Stimulated activated CD8-positive, alpha-beta memory T cell treated with anti-CD3 and anti-CD28 coated beads, Interleukin-12 subunit alpha, Interleukin-12 subunit beta, amount 100 ng/mL, for 1 hour (primary cell): ENCODE measurements around the gene FAM228A.
"Not testable (repeated sequence)": the region's sequence is repeated elsewhere in the genome, so short reads cannot be mapped to it uniquely, and the experiment has no call there.

ENCODE experiments used
- DNase-seq: peaks from one replicate; pipeline ENCODE4 v3.0.0-alpha.2; 2020; ENCODE audit warnings: low read depth

The FAM228A gene

GRCh38 chr2:24191156-24191555, 16.3 kb downstream of the FAM228A start:
- DNase-seq, result no peak

DNA sequence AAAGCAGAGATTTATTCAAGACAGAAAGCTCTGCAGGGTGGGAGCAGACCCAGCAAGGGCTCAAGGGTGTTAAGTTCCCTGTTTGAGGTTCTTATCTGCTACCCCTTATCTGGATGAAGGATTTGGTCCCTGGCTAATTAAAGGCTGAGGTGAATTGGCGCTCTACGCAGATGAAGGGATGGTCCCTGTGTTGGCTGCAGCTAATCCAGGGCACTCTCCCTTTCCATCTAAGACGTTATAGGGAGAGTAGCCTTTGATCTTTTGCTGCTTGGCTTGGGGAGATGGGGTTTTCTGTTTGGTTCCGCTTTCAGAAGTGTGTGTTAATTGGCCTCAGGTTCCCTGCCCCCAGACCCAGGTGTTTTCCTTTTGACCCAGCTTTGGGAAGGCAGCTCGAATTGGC, 17.0 kb downstream of the FAM228A start:
- no peak for DNase-seq

DNA sequence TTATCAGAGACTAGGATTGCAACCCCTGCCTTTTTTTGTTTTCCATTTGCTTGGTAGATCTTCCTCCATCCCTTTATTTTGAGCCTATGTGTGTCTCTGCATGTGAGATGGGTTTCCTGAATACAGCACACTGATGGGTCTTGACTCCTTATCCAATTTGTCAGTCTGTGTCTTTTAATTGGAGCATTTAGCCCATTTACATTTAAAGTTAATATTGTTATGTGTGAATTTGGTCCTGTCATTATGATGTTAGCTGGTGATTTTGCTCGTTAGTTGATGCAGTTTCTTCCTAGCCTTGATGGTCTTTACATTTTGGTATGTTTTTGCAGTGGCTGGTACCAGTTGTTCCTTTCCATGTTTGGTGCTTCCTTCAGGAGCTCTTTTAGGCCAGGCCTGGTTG, 22.4 kb downstream of the FAM228A start:
- DNase-seq, result not testable (repeated sequence)

GRCh38 chr2:24199968-24200590, 25.2 kb downstream of the FAM228A start:
- no peak for DNase-seq

DNA sequence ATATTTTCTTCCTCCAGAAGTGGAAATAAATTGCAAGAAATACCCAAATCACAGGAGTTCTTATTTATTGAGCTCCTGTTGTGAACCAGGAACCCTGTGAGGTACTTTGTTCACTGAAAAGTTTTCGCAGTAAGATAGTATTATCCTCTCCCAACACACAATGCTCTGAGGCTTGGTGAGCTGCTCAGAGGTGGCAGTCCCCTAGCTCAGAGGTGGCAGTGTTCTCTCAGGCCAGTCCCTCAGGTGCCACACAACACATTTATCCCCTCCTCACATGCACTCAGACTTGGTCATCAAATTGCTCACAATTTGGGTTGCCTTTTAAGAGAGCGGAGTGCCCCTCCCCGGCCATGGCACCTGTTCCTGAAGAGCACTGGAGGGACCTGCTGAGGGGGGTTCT, 25.9 kb downstream of the FAM228A start:
- no peak for DNase-seq

- DNase-seq, result no peak
Observed at GRCh38 chr2:24203029-24203786, 28.4 kb downstream of the FAM228A start.

DNA sequence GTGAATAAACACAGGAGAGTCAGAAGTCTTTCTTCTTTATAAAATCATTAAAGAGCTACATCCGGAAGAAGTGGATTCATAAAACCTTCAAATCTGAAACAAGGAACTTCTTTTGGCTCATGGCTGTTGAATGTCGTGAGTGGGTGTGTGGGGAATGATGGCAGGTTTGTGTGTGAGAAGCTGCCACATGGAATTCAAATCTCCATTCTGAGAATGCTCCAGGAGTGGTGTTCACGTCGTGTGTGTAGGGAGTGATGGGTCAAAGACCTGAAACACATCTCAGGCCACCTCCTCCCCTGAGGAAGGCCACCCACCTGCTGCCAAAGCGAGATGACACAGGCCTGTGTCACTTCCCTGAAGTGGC, 28.9 kb downstream of the FAM228A start:
- no peak for DNase-seq

DNA sequence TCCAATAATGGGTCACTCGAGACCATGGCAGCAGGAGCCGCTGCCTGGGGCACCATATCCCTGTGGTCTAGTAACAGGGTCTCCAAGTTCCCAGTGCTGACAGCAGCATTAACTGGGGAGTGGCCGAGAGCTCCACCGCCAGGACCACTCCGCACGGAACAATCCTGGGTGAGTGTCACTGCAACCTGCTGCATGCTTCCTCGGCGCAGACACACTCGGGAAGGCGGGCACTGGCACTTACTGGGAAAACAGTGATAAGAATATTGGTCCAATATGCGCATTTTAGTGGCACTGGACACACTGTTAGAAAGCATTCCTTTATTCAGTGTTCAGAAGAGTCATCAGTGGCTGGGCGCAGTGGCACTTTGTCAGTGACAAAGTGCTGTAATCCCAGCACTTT, 29.7 kb downstream of the FAM228A start:
- no peak for DNase-seq

DNA sequence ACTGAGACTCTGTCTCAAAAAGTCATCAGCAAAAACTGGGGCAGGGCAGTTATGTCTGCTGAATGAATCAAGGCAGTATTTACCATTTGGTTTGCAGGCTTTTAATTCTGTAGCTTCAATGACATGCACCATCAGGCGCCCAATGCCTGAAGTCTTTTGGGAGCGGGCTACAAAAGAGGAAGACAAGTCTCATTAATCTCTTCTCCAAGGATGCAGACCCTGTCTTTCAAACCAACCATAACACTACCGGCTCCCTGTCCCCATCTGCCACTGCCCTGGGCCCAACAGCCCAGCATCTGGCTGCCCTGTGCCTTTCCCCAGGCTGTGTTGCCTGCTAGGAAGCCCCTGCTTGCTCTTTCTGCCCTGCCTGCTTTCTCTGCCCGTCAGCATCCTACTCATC, 30.3 kb downstream of the FAM228A start:
- DNase-seq, result no peak

DNA sequence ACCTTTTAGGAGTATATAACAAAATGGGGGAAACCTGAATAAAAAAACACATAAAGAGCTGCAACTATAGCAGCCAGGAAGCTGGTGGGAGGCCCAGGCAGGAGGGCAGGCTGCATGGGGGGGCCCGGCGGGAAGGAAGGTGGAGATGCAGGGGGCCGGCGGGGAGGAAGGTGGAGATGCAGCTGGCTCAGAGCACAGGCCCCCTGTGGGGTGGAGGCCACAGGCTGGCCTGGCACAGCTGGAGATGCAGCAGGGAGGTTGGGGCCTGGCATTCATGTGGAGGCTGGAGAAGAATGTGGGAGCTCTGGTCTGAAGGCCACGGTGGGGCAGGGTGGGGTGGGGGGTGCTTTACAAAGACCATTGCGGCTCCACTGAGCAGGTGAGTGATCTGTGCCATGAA, 31.4 kb downstream of the FAM228A start:
- no peak for DNase-seq

- DNase-seq, result no peak
Observed at GRCh38 chr2:24206714-24207113, 31.9 kb downstream of the FAM228A start.

- no peak for DNase-seq
Observed at GRCh38 chr2:24207359-24207758, 32.5 kb downstream of the FAM228A start.

DNA sequence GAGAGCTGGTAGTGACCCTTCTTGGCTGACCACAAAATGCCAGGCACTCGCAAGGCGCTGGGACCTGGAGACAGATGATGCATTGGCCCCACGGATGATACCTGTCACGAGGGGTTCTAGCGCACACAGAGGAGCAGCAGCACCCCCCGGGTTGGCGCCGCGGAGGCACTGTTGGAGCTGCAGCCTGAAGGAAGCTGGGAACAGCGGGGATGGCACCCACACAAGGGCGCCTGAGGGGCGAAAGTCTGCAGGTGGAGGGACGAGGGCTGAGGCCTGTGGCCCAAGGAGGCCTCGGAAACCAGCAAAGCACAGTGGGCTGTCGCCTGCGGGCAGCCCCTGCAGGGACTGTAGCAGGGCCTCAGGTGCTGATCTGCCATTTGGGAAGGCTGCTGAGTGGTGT, 33.6 kb downstream of the FAM228A start:
- DNase-seq, result no peak

DNA sequence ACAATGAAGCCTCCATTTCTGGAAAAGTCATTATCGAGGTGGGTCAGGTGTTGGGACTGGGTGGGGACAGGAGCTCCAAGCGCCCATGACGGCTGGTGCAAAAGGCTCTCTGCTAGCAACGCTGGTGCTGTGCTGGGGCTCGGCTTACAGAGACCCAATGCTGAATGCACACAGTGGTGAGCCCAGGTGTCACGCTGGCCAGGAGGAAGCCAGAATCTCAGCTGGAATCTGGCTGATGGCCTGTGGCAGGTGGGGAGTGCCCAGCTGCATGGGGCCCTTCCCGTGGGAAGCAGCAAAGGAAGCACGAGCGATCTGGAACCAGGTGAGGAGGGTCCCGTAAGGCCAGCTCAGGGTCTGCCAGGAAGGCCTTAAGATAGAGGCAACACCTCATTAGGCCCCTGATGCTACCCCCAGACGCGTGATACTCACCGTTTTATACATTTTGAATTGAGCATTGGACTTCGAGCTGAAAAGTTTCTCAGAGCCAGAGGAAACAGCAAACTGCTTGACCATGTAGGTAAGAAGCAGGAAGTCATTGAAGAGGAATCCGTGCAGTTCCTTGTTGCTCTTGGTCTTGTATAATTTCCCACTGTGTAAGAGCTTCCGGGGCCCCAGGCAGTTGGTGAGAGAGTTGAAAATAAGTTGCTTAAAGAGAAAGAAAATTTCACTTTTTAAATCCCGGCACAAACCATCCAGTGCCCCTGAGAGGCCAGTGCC, 34.7 kb downstream of the FAM228A start:
- no peak for DNase-seq

DNA sequence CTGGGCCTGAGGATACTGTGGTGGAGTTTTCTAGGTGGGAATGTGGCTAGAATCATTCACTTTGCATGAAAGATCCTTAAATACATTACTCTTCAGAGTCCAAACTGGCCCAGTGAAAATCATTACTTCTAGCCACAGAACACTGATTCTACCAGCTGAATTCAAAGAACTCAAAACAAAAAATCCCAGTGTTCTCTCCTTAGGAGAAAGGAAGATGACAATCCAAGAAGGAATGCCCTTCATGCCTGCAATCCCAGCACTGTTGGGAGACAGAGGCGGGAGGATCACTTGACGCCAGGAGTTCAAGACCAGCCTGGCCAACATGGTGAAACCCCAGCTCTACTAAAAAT, 35.2 kb downstream of the FAM228A start:
- DNase-seq, result no peak

- no peak for DNase-seq
Observed at GRCh38 chr2:24210723-24211122, 35.9 kb downstream of the FAM228A start.

- DNase-seq, result no peak
Observed at GRCh38 chr2:24211408-24211807, 36.6 kb downstream of the FAM228A start.

- DNase-seq, result no peak
Observed at GRCh38 chr2:24214880-24215279, 40.0 kb downstream of the FAM228A start.

- DNase-seq, result no peak
Observed at GRCh38 chr2:24220554-24221291, 45.9 kb downstream of the FAM228A start.

DNA sequence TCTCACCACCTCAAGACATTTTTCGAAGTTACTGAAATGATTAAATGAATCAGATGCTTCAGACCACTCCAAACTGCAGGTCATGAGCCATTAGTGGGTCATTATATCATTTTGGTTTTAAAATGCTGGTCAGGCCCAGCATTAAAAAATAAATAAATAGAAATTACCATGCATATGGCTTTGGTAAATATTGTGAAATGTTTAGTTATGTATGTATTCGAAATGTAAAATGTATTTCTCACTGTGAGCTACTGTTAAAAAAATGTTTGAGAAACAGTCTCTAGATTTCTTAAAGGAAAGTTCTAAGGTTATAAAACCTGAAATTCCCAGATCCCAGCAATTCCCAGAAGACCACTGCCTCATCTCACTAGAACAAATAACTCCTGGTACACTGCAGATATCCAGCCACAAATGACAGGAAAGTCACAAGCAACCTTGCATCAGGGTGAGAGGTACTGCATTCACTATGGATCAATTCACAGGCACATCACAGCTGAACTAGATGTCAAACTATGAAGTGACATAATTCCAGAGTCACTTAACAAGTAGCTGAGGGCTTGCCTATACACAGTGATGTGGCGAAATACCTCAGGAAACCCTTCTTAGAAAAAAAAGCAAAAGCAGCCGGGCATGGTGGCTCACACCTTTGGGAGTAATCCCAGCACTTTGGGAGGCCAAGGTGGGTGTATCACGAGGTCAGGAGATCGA, 46.6 kb downstream of the FAM228A start:
- no peak for DNase-seq

DNA sequence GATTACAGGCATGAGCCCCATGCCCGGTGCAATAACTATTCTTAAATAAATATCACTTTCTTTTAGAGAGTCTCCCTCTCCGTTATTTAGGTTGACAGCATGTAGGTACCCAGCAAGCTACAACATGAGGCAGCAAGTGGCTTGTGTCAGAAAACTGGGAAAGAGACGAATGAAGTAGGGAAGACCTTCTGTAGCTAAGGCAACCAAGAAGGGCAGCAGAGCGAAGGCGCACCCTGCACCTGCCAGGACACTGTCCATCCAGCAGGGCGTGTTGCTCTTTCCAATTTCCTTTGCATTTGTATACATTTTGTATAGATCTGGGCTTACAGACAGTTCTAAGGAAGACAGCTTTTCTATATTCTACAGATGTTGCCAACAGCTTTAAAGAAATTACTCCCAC, 48.1 kb downstream of the FAM228A start:
- no peak for DNase-seq
